HCT116 (cell line): Measurements from ENCODE around the gene PODN. TPM values are rescaled to one million over a fixed set of nuclear protein-coding genes. Genes with fewer than 3 reads are reported as not detected.

ENCODE experiments used
- ATAC-seq: fragments of 200-7000 bp; cut with Tn5 transposase; 2 replicates; pipeline ENCODE4 v1.9.1; 2020; ENCODE audit warnings: mild to moderate bottlenecking, moderate library complexity
- BruUV-seq: library from RNA; stranded (reverse); fragments of 400-500 nt; replicated peaks from 2 replicates; lab custom pipeline; 2021; lab: Mats Ljungman, UMichigan
- CTCF ChIA-PET: fragments of 300-600 bp; sonication (Branson Sonifier 250); formaldehyde crosslinking; loops from one replicate; lab custom pipeline; 2021; ENCODE audit warnings: antibody characterized with exemption; lab: Charles Lee
- POLR2A ChIA-PET: fragments of 300-600, 350-600 bp; sonication (Branson Sonifier 250); formaldehyde crosslinking; loops from one replicate; lab custom pipeline; 2021; ENCODE audit warnings: antibody characterized with exemption; lab: Charles Lee
- RAD21 ChIA-PET, 2 experiments: fragments of 300-600 bp; sonication (Branson Sonifier 250); formaldehyde crosslinking; loops; one replicate each; lab custom pipeline; 2023; ENCODE audit warnings: low total read pairs in 2 of 2; ENCODE audit not compliant: uncharacterized antibody in 2 of 2, unreplicated experiment in 2 of 2, low non-redundant PET in 1 of 2; lab: Charles Lee
- DNase-seq: peaks from one replicate; pipeline ENCODE4 v3.0.0-alpha.2; 2010; ENCODE audit warnings: low read depth, low spot score
- H2AFZ ChIP-seq: fragments of 200-600 bp; shearing (Covaris generic), sonication (generic); 2 replicates; pipeline ENCODE4 v1.6.1; 2017; ENCODE audit warnings: low read depth, mixed run types, mixed read lengths, antibody characterized with exemption, low read length; ENCODE audit not compliant: poor library complexity, severe bottlenecking
- H3K27ac ChIP-seq: 2 replicates; pipeline ENCODE4 v1.5.1; 2012; ENCODE audit warnings: low read depth, low read length
- H3K27me3 ChIP-seq: fragments of 200-600 bp; sonication (generic); 2 replicates; pipeline ENCODE4 v1.6.1; 2016; ENCODE audit warnings: mixed run types, low read length, mixed read lengths; ENCODE audit not compliant: insufficient read depth
- H3K36me3 ChIP-seq, 2 experiments: fragments of 200-500 bp in 1 of 2; fragments of 200-600 bp in 1 of 2; sonication (Bioruptor generic) in 1 of 2; sonication (generic) in 1 of 2; 2 replicates each; pipeline versions ENCODE4 v1.5.1 to v1.6.1; 2014 to 2016; ENCODE audit warnings: low read length in 2 of 2, inconsistent platforms in 1 of 2, mixed read lengths in 1 of 2, mixed run types in 1 of 2; ENCODE audit not compliant: insufficient read depth in 2 of 2, control insufficient read depth in 1 of 2
- H3K4me1 ChIP-seq, 2 experiments: fragments of 200-600 bp in 1 of 2; sonication (generic) in 1 of 2; 2 replicates each; pipeline versions ENCODE4 v1.5.1 to v1.6.1; 2012 to 2017; ENCODE audit warnings: low read length in 2 of 2, inconsistent platforms in 1 of 2, mild to moderate bottlenecking in 1 of 2, mixed read lengths in 1 of 2, mixed run types in 1 of 2, moderate library complexity in 1 of 2; ENCODE audit not compliant: insufficient read depth in 2 of 2, control insufficient read depth in 1 of 2
- H3K4me2 ChIP-seq: fragments of 200-600 bp; sonication (generic); 2 replicates; pipeline ENCODE4 v1.6.1; 2017; ENCODE audit warnings: mixed run types, low read length, mixed read lengths
- H3K4me3 ChIP-seq, 2 experiments: fragments of 200-600 bp in 1 of 2; sonication (generic) in 1 of 2; replicated peaks in 1 of 2; 2 replicates each; pipeline ENCODE4 v1.5.1; 2011 to 2016; ENCODE audit warnings: low read length in 2 of 2, control low read depth in 1 of 2, low read depth in 1 of 2, mild to moderate bottlenecking in 1 of 2, mixed read lengths in 1 of 2, mixed run types in 1 of 2
- H3K79me2 ChIP-seq: fragments of 200-600 bp; sonication (generic); 2 replicates; pipeline ENCODE4 v1.6.1; 2017; ENCODE audit warnings: mild to moderate bottlenecking, mixed run types, low read length, moderate library complexity, mixed read lengths; ENCODE audit not compliant: insufficient read depth
- H3K9ac ChIP-seq: fragments of 200-600 bp; sonication (generic); 2 replicates; pipeline ENCODE4 v1.6.1; 2016; ENCODE audit warnings: low read length, mixed read lengths
- H3K9me2 ChIP-seq: fragments of 200-600 bp; sonication (generic), shearing (Covaris generic); 2 replicates; pipeline ENCODE4 v1.6.1; 2017; ENCODE audit warnings: mixed run types, mild to moderate bottlenecking, moderate library complexity; ENCODE audit not compliant: insufficient read depth
- H3K9me3 ChIP-seq, 2 experiments: fragments of 200-500 bp in 1 of 2; fragments of 200-600 bp in 1 of 2; sonication (Bioruptor generic) in 1 of 2; sonication (generic) in 1 of 2; 2 replicates each; pipeline ENCODE4 v1.6.1; 2014 to 2017; ENCODE audit warnings: low read length in 2 of 2, mixed read lengths in 2 of 2, inconsistent platforms in 1 of 2, low read depth in 1 of 2, mild to moderate bottlenecking in 1 of 2, mixed run types in 1 of 2, moderate library complexity in 1 of 2; ENCODE audit not compliant: control insufficient read depth in 1 of 2, insufficient read depth in 1 of 2
- H4K20me1 ChIP-seq: fragments of 200-600 bp; sonication (generic), shearing (Covaris generic); 2 replicates; pipeline ENCODE4 v1.6.1; 2017; ENCODE audit warnings: mixed run types, mild to moderate bottlenecking, moderate library complexity; ENCODE audit not compliant: insufficient read depth
- ATF3 ChIP-seq: IDR thresholded peaks from 2 replicates; pipeline ENCODE4 v1.6.1; 2012
- CTCF ChIP-seq, 3 experiments: fragments of 200-600 bp in 1 of 3; sonication (generic) in 1 of 3; IDR thresholded peaks in 2 of 3; conservative IDR thresholded peaks in 1 of 3; 2 replicates each; pipeline ENCODE4 v1.5.1; 2012 to 2017; ENCODE audit warnings: low read depth in 2 of 3, low read length in 2 of 3, antibody characterized with exemption in 1 of 3, borderline replicate concordance in 1 of 3, control low read depth in 1 of 3, mild to moderate bottlenecking in 1 of 3, mixed read lengths in 1 of 3, mixed run types in 1 of 3, moderate library complexity in 1 of 3; ENCODE audit not compliant: insufficient read depth in 1 of 3
- EGR1 ChIP-seq: IDR thresholded peaks from 2 replicates; pipeline ENCODE4 v1.6.1; 2012; ENCODE audit warnings: low read depth
- EZH2 ChIP-seq: fragments of 200-600 bp; sonication (generic); IDR thresholded peaks from 2 replicates; pipeline ENCODE4 v1.6.1; 2017; ENCODE audit warnings: antibody characterized with exemption, mixed run types
- EZH2phosphoT487 ChIP-seq: fragments of 200-600 bp; IDR thresholded peaks from 2 replicates; pipeline ENCODE4 v1.6.1; 2018; ENCODE audit warnings: antibody characterized with exemption, borderline replicate concordance
- FOSL1 ChIP-seq: IDR thresholded peaks from 2 replicates; pipeline ENCODE4 v1.6.1; 2012; ENCODE audit warnings: low read depth
- JUND ChIP-seq: IDR thresholded peaks from 2 replicates; pipeline ENCODE4 v1.6.1; 2012
- RAD21 ChIP-seq: IDR thresholded peaks from 2 replicates; pipeline ENCODE4 v1.6.1; 2012; ENCODE audit warnings: low read depth, mild to moderate bottlenecking
- SIN3A ChIP-seq: IDR thresholded peaks from 2 replicates; pipeline ENCODE4 v1.6.1; 2012; ENCODE audit warnings: low read depth
- SRF ChIP-seq: IDR thresholded peaks from 2 replicates; pipeline ENCODE4 v1.6.1; 2012; ENCODE audit warnings: low read depth
- YY1 ChIP-seq: IDR thresholded peaks from 2 replicates; pipeline ENCODE4 v1.6.1; 2011; ENCODE audit warnings: low read length, low read depth, moderate library complexity, mild to moderate bottlenecking; ENCODE audit not compliant: insufficient replicate concordance; ENCODE audit errors: extremely low read depth
- ZBTB33 ChIP-seq: IDR thresholded peaks from 2 replicates; pipeline ENCODE4 v1.6.1; 2011; ENCODE audit warnings: mild to moderate bottlenecking, low read length, moderate library complexity; ENCODE audit not compliant: insufficient replicate concordance; ENCODE audit errors: extremely low read depth
- ZFX ChIP-seq: fragments of 450-650 bp; IDR thresholded peaks from 2 replicates; pipeline ENCODE4 v1.6.1; 2017
- ZNF274 ChIP-seq: fragments of 200-500 bp; sonication (Bioruptor generic); IDR thresholded peaks from 2 replicates; pipeline ENCODE4 v1.6.1; 2014; ENCODE audit warnings: mild to moderate bottlenecking, low read depth, low read length, inconsistent platforms
- intact Hi-C: fragments of 100-400 bp; cut with micrococcal nuclease; formaldehyde crosslinking; loops from 2 replicates; pipeline ENCODE4 v1.10.0; 2022
- total RNA-seq: library from RNA; stranded (reverse); gene quantifications from one replicate; pipeline ENCODE4 v1.2.1, GENCODE V29; 2021; ENCODE audit not compliant: unreplicated experiment

Gene PODN
- total RNA-seq, 1 experiment from 2014 or later = 0.22 TPM

- Histone ChIP-seq H3K9ac (no peak overlapping the region), H4K20me1 (no peaks in the 10 kb centered on the region), H3K27ac (no peak overlapping the region), H3K27me3 (no peaks in the 10 kb centered on the region), H3K9me2 (no peaks in the 10 kb centered on the region), H3K9me3 (no peaks in the 10 kb centered on the region), H2AFZ (no peak overlapping the region), H3K4me1 (no peaks in the 10 kb centered on the region), H3K36me3 (no peaks in the 10 kb centered on the region), H3K79me2 (no peaks in the 10 kb centered on the region), H3K4me2 (no peak overlapping the region), H3K4me3 (no peak overlapping the region)
- DNase-seq (no peak), ATAC-seq (no peak)
- no TSS peak for BruUV-seq
- intact Hi-C loops = no loop called here
- POLR2A ChIA-PET = no interaction called here
- CTCF ChIA-PET = no interaction called here
- TF ChIP-seq SIN3A = no peak
- TF ChIP-seq CTCF (IDR thresholded peaks at IDR 0.05 in 2 of 3, conservative IDR thresholded peaks at IDR 0.05 in 1 of 3; ENCODE audit: borderline replicate concordance in 1 of 3, insufficient read depth in 1 of 3, low read depth in 2 of 3, low read length in 2 of 3) = no peak
- TF ChIP-seq YY1 = no peak
- no peak for TF ChIP-seq FOSL1
- TF ChIP-seq ZNF274 = no peak
- TF ChIP-seq ZBTB33 = no peak
- TF ChIP-seq ZFX = no peak
- TF ChIP-seq EZH2 = no peak
- TF ChIP-seq JUND = no peak
- TF ChIP-seq EGR1 = no peak
- no peak for TF ChIP-seq EZH2phosphoT487
- TF ChIP-seq ATF3 = no peak
- no peak for TF ChIP-seq SRF
- TF ChIP-seq RAD21 = no peak
- RAD21 ChIA-PET = no interaction called here
Measured at GRCh38 chr1:53130598-53130877, 68.5 kb downstream of the PODN start.
